Stimulated activated CD8-positive, alpha-beta memory T cell treated with anti-CD3 and anti-CD28 coated beads, Interleukin-2, amount 100 ng/mL, for 1 hour (primary cell): Measurements from ENCODE around the gene GRWD1.

ENCODE experiments used
- DNase-seq, 2 donors: peaks; one replicate each; pipeline ENCODE4 v3.0.0-alpha.2; 2020; ENCODE audit warnings: low read depth in 2 of 2

The GRWD1 gene

DNA sequence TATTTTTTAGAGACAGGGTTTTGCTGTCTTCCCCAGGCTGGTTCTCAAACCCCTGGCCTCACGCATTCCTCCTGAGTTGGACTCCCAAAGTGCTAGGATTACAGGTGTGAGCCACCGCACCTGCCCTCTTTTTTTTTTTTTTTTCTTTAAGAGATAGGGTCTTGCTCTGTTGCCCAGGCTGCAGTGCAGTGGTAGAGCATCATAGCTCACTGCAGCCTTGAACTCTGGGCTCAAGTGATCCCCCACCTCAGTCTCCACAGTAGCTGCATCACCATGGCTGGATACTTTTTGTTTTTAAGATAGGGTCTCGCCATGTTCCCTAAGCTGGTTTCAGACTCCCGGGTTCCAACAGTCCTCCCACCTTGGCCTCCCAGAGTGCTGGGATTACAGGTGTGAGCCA lies 11.1 kb downstream of the GRWD1 start:
- DNase-seq = no peak

DNA sequence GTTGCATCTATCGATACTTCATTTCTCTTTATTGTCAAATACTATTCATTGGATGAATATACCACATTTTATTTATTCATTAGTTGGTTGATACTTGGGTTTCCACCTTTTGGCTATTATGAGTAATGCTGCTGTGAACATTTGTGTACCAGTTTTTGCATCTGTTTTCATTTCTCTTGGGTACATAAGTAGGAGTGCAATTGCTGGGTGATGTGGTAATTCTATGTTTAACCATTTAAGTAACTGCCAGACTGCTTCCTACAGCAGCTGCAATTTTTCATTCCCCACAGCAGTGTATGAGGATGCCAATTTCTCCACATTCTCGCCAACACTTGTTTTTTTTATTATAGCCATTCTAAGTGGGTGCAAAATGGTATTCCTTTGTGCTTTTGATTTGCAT lies 12.2 kb downstream of the GRWD1 start:
- no peak for DNase-seq

DNA sequence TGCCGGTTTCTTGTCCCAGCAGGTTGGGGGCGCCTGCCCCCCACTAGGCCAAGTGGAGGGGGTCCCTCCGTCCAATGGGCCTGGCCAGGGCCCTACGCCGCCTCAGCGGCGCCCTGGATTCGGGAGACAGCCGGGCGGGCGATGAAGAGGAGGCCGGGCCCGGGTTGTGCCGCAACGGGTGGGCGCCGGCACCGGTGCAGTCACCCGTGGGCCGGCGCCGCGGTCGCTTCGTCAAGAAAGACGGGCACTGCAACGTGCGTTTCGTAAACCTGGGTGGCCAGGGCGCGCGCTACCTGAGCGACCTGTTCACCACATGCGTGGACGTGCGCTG lies 15.8 kb downstream of the GRWD1 start:
- DNase-seq = no peak

DNA sequence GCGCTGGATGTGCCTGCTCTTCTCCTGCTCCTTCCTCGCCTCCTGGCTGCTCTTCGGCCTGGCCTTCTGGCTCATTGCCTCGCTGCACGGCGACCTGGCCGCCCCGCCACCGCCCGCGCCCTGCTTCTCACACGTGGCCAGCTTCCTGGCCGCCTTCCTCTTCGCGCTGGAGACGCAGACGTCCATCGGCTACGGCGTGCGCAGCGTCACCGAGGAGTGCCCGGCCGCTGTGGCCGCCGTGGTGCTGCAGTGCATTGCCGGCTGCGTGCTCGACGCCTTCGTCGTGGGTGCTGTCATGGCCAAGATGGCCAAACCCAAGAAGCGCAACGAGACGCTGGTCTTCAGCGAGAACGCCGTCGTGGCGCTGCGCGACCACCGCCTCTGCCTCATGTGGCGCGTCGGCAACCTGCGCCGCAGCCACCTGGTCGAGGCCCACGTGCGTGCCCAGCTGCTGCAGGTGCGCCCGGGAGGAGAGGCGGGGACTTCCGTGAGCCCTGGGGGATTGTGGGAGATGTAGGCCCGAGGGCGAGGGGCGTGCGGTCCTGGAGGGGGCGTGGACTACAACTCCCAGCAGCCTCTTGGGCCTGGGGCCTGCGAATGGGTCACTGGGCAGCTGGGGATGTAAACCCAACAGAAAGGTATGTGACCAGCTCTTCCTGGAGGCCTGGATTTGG lies 16.3 kb downstream of the GRWD1 start:
- DNase-seq = no peak

DNA sequence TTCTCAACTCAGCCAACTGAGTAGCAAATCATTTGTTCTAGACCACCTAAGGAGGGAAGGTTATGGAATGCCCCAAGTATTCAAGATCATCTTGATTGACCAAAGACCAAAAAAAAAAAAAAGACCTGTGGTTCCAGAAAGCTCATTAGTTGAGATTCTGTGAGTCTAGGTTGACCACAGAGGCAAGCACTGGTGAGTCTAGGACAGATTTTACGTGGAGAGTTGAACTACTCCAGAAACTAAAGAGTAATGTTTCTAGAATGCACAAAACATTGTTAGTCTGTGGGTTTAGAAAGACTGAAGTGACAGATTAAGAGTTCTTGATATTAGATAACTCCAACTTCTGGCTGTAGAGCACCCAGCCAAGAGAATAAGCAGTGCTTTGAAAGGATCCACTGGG lies 19.4 kb downstream of the GRWD1 start:
- no peak for DNase-seq

DNA sequence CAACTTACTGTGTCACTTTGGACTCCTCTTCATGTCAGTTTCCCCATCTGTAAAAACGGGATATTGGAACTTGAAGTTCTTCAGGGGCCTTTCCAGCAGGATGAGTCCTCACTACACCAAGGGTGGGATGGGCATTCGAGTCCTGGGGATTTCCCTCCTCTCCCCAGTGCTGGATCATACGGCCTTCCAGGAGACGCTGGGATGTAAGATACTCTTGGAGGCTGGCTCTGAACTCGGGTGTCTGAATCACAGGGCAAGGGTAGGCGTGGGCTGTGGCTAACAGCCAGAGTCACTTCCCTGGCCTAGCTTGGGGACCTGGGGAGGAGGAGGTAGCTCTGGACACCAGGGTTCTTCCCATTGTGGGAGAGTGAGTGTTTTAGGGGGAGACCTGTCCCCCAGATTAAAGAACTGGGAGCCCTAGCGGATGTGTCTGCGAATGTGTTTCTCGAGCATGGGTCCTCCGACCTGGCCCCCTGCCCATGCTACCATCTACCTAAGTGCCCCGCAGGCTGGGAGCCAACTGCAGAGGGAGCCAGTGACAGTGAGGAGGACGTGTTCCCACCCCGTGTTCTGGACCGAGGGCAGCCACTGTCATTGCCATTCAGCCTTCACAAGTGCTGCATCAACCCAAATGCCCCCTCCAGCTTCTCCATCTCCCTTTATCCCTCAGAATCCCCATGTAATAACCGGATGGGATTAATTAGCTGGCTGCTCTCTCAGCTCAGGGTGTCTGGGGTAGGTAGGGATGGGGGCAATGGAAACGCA lies 21.0 kb downstream of the GRWD1 start:
- no peak for DNase-seq

DNA sequence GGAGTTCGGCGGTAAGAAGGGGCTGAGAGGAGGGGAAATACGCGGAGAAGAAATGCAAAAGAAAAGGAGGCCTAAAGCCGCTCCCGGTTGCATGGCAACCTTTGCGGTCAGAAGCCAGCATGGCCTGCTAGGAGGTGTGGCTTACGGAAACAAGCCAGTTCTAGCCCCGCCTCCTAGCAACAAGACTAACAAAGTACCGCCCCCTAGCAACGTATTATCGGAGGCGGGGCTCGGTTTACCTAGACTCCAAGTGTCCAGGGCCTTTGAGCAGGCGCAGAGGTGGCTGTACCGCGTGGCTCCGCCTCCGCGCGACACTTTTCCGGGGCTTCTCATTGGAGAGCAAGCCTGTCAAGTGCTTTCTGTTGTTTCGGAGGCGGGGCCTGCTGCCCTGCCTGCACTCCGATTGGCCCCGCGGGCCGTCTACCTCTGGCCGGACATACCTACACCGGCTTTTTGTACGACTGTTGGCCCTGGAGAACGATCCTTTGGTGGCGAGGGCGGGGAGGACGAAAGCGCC lies 23.0 kb downstream of the GRWD1 start:
- peak; percentile 97 to 99 for DNase-seq

DNA sequence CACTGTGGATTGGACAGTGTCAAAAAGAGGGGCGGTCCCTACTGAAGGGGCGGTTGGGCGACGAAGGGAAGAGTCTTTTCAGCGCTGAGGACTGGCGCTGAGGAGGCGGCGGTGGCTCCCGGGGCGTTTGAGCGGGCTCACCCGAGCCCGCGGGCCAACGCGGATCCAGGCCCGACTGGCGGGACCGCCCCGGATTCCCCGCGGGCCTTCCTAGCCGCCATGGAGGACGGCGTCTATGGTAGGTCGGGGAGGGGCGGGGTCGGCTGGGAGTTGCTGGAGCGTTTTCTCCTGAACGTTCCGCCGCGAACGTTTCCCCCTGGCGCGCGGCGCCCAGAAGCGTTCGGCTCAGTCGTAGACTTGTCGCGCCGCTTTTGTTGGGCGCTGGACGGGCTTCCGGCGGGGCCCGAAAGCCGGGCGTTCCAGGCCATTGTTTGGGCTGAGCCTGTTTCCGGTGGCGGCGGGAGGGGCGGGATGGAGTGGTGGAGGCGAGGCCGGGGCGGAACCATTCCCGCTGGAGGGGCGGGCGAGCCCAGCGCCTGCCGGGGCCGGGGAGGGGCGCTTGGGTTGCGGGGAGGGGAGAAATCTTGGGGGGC lies 23.6 kb downstream of the GRWD1 start, which contains the start of gene CYTH2:
Gene CYTH2 (plus strand): TSS at position 81 of the 593 bp plus-strand sequence. CDS start 139 bp downstream, at position 220.
- DNase-seq = peak in 1 of 2 donors; percentile 37

DNA sequence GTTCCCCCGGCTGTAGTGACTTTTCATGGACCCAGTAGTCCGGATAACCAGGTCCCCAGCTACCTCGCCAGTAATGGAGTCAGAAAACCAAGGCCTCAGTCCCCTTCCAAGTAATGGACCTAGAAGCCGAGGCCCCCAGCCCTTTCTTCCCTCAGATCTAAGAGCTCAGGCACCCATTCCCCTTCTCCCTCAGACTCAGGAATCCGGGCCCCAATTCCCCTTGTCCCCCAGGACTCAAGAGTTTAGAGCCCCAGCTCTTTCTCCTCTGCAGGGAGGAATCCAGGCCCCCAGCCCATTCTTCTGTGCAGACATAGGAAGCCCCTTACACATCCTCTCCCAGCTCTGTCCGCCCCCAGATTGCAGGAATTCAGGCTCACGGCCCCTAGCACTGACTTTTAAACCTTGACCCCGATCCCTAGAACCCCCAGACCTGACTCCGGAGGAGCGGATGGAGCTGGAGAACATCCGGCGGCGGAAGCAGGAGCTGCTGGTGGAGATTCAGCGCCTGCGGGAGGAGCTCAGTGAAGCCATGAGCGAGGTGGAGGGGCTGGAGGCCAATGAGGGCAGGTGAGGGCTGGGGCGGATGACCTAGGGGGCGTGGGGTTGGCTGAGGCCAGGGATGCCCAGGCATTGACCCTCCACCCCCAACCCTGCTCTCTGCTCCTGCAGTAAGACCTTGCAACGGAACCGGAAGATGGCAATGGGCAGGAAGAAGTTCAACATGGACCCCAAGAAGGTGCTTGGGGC lies 24.3 kb downstream of the GRWD1 start:
- DNase-seq = no peak

DNA sequence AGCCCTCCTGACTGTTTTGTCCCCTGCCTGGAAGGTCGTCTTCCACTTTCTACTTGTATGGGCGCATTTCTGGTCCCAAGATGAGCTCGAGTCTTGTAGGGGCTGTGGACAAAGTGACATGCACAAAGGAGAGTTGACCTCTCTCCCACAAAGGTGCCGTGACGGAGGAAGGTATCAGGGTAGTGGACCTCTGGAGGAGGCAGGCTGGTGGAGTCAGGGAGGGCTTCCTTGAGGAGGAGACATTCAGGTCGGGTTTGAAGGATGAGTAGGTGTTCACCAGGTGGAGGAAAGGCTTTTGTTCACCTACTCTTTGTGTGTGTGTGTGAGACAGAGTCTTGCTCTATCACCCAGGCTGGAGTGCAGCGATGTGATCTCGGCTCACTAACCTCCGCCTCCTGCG lies 25.1 kb downstream of the GRWD1 start:
- DNase-seq = no peak

DNA sequence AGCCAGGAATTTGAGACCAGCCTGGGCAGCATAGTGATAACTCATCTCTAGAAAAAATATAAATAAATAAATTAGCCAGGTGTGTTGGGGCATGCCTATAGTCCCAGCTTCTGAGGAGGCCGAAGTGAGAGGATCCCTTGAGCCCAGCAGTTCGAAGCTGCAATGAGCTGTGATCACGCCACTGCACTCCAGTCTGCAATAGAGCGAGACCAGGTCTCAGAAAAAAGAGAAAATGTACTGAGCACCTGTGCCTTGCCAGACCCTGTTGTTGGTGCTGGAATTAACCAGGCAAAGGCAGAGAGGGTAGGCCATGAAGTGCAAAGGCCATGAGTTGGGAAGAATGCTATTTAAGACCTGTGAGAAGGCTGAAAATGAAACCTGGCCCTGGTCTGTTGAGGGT lies 26.1 kb downstream of the GRWD1 start:
- DNase-seq = no peak

DNA sequence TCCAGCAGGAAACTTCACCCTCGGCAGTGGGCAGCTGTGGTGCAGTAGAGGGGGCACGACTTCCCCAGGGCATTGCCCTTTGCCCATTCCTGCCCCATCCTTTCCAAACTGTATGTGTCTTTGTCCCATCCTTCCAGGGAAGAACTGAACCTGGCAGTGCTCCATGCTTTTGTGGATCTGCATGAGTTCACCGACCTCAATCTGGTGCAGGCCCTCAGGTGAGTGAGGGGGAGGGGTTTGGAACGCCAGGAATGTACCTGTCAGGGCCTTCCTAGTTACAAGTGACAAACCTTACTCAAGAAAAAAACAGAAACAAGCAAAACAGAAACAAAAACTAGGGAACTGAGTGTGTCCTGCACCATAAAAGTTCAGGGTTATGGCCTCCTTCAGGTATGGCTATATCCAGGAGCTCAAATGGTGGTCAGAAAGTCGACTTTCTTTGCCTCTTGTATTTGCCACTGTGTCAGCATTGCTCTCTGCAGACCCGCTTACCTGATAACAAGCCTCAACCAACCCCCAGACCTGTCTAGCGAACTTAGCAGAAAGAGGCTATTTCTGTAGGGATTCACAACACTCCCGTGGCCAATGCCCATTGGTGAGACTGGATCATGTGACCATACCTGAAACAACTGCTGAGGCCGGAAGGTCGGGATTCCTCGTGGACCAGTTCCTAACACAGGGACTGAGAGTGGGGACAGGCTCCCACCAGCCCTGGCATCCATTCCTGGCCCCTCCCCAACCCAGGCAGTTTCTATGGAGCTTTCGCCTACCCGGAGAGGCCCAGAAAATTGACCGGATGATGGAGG lies 27.6 kb downstream of the GRWD1 start:
- DNase-seq = no peak

DNA sequence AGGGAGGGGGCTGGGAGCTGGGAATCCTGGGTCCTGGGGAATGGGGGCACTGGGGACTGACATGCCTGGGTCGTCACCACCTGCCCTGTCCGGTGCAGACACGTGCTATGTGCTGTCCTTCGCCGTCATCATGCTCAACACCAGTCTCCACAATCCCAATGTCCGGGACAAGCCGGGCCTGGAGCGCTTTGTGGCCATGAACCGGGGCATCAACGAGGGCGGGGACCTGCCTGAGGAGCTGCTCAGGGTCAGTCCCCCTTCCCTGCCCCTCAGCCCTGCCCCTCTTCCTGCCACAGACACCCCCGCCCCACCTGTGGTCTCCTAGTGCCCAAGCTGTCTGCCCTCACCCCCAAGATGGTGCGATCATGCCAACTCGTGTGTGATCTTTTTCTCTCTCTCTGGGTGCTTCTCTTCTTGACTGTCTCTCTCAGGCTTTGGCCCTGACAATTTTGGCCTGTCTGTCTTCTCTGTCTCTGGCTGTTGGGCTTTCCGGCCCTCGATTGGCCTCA lies 28.4 kb downstream of the GRWD1 start:
- DNase-seq = no peak

DNA sequence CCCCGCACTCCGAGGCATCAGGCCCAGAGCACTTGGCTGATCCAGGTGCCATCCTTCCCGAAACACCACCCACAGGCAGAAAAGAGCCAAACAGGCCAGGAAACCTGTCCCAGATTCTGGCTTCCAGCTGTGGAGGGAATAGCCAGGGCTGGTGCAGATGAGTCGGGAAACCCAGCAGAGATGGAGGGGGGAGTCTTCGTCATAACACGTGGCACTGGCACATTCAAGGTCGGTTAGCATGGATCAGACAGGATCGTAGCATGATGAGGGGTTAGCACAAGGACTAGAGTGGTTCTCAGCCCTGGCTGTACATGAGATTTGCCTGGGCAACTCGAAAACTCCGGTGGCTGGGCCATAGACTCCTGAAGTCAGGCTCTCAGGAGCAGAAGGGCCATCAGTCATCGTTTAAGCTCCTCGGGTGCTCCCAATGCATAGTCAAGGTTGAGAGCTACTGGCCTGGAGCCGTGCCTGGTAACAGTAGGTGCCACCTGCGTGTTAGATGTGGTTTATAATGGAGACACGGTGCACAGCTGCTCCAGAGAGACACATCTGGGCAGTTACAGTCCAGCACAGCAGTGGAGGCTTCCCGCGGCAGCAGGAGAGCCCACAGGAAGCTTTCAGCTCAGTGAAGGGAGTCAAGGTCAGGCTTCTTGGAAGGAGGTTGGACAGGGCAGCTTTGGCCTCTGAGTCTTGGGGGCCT lies 29.7 kb downstream of the GRWD1 start:
- DNase-seq = no peak

DNA sequence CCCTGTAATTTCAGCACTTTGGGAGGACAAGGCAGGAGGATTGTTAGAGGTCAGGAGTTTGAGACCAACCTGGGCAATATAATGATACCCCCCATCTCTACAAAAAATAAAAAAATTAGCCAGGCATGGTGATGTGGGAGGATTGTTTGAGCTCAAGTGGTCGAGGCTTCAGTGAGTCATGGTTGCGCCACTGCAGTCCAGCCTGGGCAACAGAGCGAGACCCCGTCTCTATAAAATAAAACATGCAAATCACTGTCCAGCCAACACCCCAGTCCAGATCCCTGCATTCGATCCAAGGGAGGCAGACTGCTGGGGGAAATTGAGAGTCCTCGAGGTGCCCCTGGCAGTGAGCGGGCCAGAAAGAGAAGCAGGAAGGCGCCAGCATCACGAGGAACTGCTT lies 30.4 kb downstream of the GRWD1 start:
- no peak for DNase-seq

DNA sequence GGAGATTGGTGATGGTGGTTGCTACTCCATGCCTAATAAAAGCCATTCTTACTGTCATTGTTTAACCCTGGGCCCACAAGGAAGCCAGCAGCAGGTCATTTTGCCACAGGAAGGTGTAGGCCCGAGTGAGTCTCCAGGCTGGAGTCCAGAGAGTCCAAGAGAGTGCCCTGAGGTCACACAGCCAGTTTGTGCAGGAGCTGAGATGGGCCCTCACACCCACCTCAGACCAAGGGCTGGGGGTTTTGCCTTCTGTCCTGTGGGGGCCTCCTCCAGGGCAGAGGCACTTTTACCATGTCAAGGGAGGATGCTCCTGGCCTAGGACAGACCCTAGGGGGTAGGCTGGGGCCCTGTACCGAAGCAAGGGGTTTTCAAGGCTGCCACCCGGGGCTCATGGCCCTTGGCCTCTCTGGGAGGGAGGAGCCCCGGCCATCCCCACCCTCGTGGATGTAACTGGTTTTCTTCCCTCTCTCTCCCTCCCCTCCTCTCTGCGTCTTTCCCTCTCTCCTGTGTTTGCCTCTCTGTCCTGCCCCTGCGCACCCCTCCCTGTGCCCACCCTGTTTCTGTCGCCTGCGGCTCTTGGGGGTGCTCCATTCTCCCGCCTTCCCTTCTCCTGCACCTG lies 31.4 kb downstream of the GRWD1 start:
- no peak for DNase-seq

DNA sequence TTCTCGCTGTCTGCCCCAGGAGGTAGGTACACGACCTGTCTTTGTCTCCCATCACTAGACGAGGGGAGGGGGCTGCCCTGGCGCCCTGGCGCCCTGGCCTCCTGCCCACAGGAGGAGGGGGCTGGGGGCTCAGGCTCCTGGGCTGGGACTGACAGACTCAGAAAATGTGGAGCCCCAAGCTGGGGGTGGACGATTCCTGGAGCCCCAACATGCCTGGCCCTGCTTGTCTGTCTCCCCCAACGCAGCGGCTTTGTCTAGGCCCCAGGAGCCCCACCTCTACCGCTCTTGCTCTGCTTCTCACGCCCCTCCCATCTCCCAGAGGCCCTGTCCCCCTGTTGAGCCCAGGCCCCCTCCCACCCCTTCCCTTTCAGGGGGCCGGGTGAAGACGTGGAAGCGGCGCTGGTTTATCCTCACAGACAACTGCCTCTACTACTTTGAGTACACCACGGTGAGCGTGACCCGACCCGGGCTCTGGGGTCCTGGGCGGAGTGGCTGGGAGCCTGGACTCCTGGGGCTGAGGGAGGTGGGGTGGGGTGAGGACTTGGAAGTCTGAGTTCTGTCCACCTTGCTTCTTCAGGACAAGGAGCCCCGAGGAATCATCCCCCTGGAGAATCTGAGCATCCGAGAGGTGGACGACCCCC lies 32.0 kb downstream of the GRWD1 start:
- DNase-seq = no peak

DNA sequence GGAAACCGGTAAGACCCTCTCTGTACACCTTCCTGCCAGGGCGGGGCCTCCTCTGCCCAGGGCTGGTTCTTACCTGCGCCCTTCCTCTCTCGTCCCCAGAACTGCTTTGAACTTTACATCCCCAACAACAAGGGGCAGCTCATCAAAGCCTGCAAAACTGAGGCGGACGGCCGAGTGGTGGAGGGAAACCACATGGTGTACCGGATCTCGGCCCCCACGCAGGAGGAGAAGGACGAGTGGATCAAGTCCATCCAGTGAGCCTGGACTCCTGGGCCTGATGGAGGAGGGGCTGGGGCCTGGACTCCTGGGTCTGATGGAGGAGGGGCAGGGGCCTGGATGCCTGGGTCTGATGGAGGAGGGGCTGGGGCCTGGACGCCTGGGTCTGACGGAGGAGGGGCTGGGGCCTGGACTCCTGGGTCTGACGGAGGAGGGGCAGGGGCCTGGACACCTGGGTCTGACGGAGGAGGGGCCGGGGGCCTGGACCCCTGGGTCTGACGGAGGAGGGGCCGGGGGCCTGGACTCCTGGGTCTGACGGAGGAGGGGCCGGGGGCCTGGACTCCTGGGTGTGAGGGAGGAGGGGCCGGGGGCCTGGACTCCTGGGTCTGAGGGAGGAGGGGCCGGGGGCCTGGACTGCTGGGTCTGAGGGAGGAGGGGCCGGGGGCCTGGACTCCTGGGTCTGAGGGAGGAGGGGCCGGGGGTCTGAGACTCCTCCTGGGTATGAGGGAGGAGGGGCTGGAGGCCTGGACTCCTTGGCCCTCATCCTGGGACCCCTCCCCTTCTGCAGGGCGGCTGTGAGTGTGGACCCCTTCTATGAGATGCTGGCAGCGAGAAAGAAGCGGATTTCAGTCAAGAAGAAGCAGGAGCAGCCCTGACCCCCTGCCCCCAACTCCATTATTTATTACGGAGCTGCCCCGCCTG lies 32.8 kb downstream of the GRWD1 start:
- DNase-seq = no peak

DNA sequence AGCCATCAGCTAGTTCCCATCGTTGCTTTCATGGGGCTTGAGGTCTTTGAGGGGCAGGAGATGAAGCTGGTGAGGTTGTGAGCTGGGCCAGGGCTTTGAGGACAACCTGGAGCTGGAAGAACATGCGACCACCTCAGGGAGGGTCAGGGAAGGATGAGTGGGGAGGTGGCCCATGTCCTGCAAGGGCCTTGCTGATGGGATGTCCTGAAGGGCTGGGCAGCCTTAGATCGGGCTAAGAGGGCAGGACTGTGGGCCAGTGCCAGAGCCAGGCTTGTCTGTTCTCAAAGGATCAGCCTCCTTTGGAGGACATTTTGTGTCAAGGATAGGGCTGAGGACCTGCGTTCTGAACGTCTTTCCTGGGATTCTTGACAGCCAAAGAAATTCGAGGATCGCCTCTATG lies 33.9 kb downstream of the GRWD1 start:
- no peak for DNase-seq
